ENCODE measurements around the gene ZNF536. TPM values are rescaled to one million over a fixed set of nuclear protein-coding genes. Genes with fewer than 3 reads are reported as not detected.

Gene ZNF536
- total and polyA plus RNA-seq, 9 of the 15 experiments (the other 6 are each of a cell fraction or from before 2014, with no cell fraction given) = not detected

DNA sequence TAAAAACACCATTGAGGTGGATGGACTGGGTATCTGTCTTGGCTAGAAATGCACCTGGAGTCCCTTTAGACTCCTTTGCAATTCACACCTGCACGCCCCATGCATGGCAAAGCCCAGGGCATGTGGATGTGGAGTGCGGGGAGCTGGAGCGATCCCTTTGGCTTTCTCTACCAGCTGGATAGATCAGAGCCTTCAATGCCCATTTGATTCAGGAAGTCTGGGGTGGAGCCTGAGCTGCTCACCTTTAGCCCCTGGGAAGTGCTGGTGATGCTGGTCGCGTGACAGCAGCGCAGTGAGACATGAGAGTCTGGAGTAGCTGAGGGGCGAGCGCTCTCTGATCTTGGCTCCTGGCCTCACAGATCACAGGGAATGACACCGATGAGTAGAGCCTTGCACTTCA lies 4.8 kb upstream of the ZNF536 start (continued):
- TF ChIP-seq, protein P1, sequence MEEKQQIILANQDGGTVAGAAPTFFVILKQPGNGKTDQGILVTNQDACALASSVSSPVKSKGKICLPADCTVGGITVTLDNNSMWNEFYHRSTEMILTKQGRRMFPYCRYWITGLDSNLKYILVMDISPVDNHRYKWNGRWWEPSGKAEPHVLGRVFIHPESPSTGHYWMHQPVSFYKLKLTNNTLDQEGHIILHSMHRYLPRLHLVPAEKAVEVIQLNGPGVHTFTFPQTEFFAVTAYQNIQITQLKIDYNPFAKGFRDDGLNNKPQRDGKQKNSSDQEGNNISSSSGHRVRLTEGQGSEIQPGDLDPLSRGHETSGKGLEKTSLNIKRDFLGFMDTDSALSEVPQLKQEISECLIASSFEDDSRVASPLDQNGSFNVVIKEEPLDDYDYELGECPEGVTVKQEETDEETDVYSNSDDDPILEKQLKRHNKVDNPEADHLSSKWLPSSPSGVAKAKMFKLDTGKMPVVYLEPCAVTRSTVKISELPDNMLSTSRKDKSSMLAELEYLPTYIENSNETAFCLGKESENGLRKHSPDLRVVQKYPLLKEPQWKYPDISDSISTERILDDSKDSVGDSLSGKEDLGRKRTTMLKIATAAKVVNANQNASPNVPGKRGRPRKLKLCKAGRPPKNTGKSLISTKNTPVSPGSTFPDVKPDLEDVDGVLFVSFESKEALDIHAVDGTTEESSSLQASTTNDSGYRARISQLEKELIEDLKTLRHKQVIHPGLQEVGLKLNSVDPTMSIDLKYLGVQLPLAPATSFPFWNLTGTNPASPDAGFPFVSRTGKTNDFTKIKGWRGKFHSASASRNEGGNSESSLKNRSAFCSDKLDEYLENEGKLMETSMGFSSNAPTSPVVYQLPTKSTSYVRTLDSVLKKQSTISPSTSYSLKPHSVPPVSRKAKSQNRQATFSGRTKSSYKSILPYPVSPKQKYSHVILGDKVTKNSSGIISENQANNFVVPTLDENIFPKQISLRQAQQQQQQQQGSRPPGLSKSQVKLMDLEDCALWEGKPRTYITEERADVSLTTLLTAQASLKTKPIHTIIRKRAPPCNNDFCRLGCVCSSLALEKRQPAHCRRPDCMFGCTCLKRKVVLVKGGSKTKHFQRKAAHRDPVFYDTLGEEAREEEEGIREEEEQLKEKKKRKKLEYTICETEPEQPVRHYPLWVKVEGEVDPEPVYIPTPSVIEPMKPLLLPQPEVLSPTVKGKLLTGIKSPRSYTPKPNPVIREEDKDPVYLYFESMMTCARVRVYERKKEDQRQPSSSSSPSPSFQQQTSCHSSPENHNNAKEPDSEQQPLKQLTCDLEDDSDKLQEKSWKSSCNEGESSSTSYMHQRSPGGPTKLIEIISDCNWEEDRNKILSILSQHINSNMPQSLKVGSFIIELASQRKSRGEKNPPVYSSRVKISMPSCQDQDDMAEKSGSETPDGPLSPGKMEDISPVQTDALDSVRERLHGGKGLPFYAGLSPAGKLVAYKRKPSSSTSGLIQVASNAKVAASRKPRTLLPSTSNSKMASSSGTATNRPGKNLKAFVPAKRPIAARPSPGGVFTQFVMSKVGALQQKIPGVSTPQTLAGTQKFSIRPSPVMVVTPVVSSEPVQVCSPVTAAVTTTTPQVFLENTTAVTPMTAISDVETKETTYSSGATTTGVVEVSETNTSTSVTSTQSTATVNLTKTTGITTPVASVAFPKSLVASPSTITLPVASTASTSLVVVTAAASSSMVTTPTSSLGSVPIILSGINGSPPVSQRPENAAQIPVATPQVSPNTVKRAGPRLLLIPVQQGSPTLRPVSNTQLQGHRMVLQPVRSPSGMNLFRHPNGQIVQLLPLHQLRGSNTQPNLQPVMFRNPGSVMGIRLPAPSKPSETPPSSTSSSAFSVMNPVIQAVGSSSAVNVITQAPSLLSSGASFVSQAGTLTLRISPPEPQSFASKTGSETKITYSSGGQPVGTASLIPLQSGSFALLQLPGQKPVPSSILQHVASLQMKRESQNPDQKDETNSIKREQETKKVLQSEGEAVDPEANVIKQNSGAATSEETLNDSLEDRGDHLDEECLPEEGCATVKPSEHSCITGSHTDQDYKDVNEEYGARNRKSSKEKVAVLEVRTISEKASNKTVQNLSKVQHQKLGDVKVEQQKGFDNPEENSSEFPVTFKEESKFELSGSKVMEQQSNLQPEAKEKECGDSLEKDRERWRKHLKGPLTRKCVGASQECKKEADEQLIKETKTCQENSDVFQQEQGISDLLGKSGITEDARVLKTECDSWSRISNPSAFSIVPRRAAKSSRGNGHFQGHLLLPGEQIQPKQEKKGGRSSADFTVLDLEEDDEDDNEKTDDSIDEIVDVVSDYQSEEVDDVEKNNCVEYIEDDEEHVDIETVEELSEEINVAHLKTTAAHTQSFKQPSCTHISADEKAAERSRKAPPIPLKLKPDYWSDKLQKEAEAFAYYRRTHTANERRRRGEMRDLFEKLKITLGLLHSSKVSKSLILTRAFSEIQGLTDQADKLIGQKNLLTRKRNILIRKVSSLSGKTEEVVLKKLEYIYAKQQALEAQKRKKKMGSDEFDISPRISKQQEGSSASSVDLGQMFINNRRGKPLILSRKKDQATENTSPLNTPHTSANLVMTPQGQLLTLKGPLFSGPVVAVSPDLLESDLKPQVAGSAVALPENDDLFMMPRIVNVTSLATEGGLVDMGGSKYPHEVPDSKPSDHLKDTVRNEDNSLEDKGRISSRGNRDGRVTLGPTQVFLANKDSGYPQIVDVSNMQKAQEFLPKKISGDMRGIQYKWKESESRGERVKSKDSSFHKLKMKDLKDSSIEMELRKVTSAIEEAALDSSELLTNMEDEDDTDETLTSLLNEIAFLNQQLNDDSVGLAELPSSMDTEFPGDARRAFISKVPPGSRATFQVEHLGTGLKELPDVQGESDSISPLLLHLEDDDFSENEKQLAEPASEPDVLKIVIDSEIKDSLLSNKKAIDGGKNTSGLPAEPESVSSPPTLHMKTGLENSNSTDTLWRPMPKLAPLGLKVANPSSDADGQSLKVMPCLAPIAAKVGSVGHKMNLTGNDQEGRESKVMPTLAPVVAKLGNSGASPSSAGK (IDR thresholded peaks at IDR 0.05) = no peak
- TF ChIP-seq, protein P2, sequence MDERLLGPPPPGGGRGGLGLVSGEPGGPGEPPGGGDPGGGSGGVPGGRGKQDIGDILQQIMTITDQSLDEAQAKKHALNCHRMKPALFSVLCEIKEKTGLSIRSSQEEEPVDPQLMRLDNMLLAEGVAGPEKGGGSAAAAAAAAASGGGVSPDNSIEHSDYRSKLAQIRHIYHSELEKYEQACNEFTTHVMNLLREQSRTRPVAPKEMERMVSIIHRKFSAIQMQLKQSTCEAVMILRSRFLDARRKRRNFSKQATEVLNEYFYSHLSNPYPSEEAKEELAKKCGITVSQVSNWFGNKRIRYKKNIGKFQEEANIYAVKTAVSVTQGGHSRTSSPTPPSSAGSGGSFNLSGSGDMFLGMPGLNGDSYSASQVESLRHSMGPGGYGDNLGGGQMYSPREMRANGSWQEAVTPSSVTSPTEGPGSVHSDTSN (CRISPR knock-in tag; IDR thresholded peaks at IDR 0.05; ENCODE audit: low read depth) = no peak
- TF ChIP-seq, protein P2 (tag; conservative IDR thresholded peaks at IDR 0.05; ENCODE audit: low read depth) = no peak
- TF ChIP-seq, protein P3, sequence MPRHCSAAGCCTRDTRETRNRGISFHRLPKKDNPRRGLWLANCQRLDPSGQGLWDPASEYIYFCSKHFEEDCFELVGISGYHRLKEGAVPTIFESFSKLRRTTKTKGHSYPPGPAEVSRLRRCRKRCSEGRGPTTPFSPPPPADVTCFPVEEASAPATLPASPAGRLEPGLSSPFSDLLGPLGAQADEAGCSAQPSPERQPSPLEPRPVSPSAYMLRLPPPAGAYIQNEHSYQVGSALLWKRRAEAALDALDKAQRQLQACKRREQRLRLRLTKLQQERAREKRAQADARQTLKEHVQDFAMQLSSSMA (CRISPR knock-in tag; IDR thresholded peaks at IDR 0.05) = no peak
- TF ChIP-seq KAT7 (CRISPR knock-in tag; IDR thresholded peaks at IDR 0.05; ENCODE audit: borderline replicate concordance) (no peak), RFX1 (IDR thresholded peaks at IDR 0.05) (no peak), SIN3B (IDR thresholded peaks at IDR 0.05; ENCODE audit: low read depth) (no peak)
